Right lung (tissue), 5 donors: Measurements from ENCODE around the gene TMEM185A. TPM values are rescaled to one million over a fixed set of nuclear protein-coding genes. Genes with fewer than 3 reads are reported as not detected.
"Not testable (repeated sequence)": the region's sequence is repeated elsewhere in the genome, so short reads cannot be mapped to it uniquely, and the experiment has no call there.

Experiments used
- DNase-seq, 2 donors: peaks; one replicate each; pipeline ENCODE4 v3.0.0-alpha.2; 2013
- polyA plus RNA-seq, 5 donors: library from polyadenylated mRNA; unstranded; fragments of 120-200 nt; gene quantifications; one replicate each; pipeline versions ENCODE4 v1.2.1 to v1.2.3, GENCODE V29; 2013; ENCODE audit warnings: inconsistent platforms in 1 of 5, low replicate concordance in 1 of 5; ENCODE audit not compliant: insufficient read length in 5 of 5, insufficient read depth in 1 of 5

TMEM185A gene
- polyA plus RNA-seq, 5 donors, result 31.9 to 48.3 (median 39.9) TPM

DNA sequence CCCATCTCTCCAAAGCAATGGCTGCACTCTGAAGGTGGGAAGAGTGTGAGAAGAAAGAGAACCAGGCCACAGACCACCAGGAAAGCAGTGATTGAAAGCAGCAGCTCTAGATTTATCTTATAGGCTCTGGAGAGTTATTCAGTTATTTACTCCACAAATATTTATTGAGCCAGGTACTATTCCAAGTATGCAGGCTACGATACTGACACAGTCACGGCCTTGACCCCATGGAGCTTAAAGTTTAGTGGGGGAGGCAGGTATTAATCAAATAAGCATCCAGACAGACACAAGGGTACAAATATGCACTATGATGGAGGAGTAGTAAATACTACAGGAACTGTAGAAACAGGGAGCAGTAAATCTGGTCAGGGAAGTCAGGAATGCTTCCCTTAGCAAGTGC lies 2.8 kb downstream of the TMEM185A start:
- no peak for DNase-seq

DNA sequence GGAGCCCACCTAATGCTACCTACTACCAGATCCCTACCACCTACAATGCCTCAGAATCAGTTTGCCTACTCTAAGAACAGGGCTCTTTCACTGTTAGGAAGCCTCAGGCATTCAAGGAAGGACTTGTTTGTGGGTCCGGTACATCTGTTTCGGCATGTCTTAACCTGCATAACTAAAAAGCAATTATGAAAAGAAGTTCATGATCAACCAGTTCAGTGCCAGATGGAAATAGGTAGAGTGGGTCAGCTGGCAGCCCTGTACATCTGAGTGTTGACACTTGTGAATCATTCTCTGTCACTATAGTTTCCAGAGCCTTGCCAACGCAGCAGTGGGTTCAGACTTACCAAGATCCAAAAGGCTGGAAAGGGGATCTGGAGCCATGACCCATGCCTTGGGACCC lies 3.3 kb downstream of the TMEM185A start:
- no peak for DNase-seq

DNA sequence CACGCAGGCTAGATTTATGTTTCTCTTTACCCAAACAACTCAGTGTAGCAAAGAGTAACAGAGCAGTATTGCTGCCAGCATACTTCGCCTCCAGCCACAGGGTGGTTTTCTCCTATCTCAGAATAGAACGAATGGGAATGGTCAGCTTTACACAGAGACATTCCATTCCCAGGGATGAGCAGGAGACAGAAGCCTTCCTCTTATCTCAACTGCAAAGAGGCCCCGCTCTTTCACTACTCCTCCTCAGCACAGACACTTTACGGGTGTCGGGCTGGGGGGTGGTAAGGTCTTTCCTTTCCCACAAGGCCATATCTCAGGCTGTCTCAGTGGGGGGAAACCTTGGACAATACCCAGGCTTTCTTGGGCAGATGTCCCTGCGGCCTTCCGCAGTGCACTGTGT lies 4.8 kb downstream of the TMEM185A start:
- not testable (repeated sequence) for DNase-seq

DNA sequence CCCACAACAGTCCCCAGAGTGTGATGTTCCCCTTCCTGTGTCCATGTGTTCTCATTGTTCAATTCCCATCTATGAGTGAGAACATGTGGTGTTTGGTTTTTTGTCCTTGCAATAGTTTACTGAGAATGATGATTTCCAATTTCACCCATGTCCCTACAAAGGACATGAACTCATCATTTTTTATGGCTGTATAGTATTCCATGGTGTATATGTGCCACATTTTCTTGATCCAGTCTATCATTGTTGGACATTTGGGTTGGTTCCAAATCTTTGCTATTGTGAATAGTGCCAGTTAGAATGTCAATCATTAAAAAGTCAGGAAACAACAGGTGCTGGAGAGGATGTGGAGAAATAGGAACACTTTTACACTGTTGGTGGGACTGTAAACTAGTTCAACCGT lies 11.9 kb downstream of the TMEM185A start:
- DNase-seq, result not testable (repeated sequence)

DNA sequence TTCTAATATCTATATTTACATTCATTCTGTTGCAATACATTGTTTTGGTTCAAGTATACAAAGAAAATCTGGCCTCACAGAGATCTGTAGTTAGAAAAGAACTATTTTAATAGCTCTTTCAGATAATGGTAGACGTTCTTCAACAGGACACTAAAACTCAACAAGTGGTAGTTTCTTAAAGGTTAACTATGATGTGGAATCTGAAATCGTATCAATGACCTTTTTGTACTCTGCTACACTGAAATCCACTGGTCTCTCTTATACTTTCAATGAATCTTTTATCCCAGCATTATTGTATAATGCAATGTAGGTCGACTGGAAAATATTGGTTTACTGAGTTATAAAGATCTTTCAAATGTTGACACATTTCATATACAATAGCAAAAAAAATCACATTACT lies 12.7 kb downstream of the TMEM185A start:
- no peak for DNase-seq

DNA sequence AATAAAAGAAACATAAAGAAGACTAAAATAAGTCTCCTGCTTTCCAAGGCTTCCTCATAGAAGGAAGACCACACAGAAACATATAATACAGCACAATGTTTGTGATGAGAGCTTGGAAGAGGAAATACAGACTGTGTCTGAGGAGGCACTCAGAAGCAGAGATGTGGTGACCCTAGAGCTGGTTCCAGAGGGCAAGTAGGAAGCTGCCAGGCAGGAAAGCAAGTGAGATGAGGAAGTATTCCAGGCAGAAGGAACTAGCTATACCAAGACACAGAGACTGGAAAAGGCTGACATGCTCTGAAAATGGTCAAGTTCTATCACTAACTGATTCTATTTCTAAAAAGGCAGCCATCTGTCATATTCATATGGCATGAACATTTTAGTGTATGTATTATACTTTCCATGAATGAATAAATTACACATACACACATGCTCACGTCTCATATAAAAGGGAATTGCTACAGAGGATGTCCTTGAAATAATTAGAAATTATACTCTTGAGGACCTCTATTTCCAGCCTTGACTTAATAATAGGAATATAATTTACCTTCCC lies 19.9 kb downstream of the TMEM185A start:
- no peak for DNase-seq

DNA sequence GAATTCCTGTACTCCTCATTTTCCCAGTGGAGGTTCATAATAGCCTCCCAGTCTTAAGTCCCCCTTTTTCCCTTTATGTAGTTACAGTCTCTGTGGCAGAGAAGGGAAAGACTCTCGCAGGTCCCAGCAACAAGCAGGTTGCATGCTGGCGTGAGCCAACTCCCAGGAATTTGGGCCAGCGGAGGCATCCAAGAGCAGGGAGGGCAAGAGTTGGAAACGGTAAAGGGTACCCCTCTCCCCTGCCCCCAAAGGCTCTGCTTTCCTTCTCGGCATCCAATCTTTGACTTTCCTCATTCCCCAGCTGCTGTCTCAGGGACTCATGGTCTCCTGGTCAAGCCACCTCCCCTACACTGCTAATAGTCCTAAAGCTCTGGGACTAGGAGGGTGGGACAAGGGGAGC lies 21.1 kb downstream of the TMEM185A start:
- DNase-seq, result no peak

DNA sequence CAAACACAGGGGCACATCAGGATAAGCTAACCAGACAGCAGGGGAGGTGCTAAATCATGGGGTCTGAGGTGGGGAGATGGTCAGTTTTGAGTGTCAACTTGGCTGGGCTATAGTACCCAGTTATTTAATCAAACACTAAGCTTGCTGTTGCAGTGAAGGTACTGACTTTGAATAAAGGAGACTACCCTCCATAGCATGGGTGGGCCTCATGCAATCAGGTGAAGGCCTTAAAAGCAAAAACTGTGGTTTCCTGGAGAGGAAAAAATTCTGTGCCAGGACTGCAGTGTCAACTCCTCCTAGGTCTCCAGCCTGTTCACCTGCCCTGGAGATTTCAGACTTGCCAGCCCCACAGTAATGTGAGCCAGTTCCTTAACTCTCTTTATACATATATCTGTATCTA lies 23.9 kb downstream of the TMEM185A start:
- no peak for DNase-seq

DNA sequence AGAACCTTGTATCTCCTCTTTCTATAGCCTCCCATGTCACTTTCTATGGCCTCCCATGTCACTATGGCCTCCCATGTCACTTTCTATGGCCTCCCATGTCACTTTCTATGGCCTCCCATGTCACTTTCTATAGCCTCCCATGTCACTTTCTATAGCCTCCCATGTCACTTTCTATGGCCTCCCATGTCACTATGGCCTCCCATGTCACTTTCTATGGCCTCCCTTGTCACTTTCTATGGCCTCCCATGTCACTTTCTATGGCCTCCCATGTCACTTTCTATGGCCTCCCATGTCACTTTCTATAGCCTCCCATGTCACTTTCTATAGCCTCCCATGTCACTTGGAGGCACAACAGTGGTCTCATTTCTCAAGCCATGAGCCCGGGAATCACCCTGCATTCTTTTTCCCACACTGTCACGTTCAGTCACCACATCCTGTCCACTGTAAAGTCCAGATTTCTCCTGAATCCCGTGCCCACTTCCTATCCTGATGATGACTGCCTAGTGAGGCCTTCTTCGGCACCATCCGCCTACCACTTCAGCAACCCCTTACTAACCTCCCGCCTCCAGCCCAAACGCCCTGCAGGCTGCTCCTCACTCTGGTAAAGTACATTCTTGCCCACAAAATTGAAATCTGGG lies 26.2 kb downstream of the TMEM185A start:
- DNase-seq, result not testable (repeated sequence)

DNA sequence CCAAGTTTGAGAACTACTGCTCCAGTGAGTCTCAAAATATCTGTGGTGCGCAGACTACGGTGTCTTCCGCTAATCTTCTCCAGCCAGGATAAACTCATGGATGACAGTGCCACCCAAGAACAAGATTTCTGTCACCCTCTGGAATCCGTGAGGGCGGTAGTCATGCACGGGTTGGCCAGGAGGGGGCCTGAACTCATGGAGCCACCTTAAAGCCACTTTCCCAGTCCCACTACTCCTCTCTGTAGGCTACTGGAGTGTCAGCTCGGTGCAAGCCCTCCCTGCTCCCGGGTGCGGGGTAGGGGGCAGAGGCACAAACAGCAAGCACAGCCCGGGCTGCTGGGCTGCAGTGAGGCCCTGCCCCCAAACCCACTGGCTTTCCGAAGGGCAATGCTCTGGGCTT lies 33.0 kb downstream of the TMEM185A start:
- not testable (repeated sequence) for DNase-seq

DNA sequence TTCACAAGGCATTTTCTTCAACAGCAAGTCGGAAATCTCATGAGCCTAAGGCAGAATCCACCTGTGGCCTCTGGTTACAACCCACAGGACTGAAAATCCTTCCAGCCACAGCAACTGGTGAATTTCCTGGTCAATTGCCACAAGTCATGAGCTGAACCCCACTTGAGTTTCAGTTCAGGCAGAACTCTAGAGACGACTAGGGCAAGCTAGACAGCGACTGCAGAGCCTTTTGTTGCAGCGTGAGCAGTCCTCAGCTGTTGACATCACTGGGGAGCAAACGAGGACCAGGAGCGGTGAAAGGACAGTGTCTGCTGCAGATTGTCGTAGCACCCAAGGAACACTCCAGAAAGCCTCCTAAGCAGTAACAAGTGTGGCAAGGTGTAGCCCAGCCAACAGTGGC lies 35.6 kb downstream of the TMEM185A start:
- DNase-seq, result not testable (repeated sequence)

DNA sequence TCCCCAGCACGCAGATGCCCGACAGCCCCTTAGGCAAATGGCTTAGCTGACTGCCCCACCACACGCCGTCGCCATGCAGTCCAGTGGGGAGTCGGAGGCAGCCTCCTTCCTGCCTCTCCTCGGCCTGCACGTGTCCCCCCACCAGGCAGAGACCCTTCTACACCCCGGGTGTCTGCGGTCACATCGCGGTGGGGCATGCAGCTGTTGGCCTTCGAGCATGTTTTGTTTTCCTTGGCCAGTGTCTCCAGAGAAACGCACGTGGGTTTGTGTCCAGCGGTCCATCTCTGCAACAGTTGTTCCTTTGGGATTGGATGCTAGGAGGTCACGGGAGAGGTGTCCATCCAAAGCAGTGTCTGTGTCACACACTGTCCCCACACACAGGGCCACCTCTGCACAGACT lies 36.4 kb downstream of the TMEM185A start, which contains the start of gene HSFX2:
HSFX2 (minus strand) TSS at position 101 of the 400 bp plus-strand sequence. CDS start 614 bp downstream, outside the sequence.
- DNase-seq, result not testable (repeated sequence)

DNA sequence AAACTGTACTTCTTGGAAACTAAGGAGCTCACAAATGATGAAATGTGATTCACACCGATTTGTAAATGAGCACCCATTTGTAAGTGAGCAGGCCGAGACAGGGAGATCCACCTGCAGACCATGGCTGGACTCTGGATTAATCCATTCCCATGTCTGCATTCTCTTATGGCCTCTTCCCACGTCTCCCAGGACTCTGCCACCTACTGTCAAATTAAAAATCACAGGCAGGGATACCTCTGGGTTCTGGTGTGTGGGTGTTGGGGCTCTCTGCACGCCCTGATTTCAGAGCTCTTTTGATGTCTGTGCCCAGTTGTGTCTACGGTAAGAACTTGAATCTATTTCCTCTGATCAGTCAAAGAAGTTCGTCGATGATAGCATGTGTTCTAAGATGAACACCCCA lies 40.6 kb downstream of the TMEM185A start:
- not testable (repeated sequence) for DNase-seq

DNA sequence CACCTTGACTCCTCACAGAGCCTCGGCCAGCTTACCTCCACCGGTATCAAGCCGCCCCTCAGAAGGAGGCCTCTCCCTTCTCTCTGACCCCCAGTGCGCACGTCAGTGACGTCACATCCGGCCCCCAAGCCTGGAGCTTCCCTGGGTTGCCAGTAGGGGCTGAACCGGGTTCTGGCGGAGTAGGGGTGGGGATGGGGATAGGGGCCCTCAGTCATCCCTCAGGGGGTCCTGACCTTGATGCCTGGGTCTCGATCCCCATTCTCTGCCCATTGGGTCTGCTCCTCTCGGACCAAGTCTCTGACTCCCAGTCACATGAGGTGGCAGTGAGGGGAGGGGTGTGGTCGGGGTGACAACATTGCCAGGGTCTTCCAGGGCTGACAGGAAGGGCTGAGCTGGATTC lies 44.2 kb downstream of the TMEM185A start, which contains the start of gene MAGEA9B:
MAGEA9B (minus strand) TSS at position 101 of the 400 bp plus-strand sequence. CDS start 4,280 bp downstream, outside the sequence.
- DNase-seq, result not testable (repeated sequence)

DNA sequence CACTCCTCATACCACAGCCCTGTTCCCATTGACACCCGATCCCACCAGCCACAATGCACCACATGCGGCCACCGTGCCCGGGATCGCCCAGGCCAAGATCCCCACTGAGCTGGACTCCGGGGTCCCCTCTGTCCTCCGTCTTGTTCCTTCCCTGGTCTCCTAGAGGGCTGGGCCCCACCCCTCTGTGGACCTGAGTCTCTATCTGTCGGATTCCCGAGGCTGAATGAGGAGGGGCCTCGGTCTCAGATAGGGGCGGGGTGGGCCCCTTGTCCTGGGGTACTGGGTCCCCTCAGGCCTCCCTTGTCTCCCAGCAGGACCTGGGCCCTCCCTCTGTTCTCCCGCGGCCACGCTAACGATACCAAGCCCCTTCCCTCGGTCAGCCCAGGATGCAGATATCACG lies 46.0 kb downstream of the TMEM185A start:
- DNase-seq, result not testable (repeated sequence)

DNA sequence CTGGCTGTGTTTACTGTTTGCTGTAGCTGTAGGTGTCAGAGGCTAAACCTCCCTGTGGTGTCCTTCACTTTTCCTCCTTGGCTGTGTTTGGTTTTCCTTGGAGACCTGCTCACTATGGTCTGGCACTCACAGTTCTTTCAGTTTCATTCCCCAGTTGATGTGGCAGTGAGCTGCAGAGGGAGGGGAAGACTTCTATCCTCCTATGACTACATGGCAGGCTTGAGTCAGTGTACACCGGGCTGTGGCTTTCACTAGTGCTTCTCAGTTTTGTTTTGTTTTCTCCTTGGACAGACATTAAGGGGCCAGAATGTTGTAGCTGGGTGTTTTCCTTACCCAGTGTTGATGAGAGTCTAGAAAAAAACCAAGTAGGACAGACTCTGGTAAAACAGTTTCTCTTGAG lies 58.1 kb downstream of the TMEM185A start:
- DNase-seq, result not testable (repeated sequence)

DNA sequence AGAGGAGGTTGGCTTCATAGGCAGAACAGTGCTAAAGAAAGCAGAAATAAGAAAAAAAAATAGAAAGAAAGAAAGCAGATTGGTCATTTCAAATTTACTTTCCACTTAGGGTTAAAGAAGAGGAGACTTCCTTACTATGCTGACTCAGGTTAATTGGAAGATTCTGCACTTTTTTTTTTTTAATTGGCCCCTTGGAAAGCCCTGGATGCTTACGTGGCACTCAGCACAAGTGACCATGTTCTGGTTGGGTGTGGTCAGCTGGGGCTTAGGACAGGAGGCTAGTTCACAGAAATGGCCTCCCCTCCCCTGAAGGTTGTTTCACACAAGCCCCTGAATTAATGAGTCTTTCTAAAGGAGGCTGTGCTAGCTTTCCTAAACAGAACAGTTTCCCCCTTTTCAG lies 58.8 kb downstream of the TMEM185A start:
- no peak for DNase-seq

DNA sequence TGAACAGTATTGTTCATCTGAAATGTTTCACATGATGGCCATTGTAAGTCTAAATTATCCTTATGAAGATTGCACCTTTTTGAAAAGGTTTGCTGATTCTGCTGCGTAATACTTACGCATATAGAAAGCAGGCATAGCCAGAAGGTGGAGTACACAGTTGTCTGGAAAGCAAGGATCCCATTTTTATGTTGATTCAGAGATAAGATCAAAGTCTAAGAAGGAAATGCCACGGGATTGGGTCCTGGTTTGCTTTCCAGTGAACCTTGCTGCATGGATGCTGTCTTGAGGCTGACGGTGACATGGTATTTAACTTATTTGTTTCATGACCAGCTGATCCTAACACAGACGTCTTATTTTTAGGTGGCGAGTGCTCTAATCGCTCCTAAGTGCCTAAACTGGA lies 59.8 kb downstream of the TMEM185A start:
- DNase-seq, result no peak

DNA sequence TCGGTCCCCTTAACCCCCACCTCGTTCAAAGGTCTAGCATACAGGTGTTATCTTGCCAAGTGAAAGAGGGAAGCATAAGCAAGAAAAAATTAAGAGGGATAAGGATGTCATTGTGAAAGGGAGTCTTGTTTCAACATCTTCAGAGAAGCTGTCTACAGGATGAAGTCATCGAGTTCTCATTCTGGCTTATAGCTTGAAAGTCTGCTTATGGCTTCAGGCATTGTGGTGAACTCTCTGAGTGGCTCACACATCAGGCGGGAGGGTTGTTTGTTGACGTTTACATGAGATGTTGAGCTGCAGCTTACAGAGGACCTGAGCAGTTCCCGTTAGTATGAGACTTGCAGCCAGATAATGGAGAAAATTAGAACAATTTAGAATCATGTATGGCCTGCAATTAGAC lies 60.9 kb downstream of the TMEM185A start:
- DNase-seq, result no peak

DNA sequence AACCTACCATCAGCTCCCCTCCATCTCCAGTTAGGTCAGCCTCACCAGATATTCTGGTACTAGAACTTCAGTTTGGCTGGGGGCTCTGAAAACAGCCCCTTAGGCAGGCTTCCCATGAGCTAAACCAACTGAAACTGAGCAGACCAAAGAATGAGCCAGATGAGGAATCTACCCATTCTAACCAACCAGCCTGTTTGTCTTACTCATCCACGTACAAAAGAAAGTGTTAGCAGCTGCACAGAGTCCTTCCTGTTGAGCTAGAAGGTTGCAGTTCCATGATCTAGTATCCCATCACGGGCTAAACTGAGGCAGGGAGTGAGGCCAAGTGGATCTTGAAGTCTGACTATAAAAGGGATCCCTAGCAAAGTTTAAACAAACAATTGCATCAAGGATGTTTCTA lies 61.8 kb downstream of the TMEM185A start:
- no peak for DNase-seq

DNA sequence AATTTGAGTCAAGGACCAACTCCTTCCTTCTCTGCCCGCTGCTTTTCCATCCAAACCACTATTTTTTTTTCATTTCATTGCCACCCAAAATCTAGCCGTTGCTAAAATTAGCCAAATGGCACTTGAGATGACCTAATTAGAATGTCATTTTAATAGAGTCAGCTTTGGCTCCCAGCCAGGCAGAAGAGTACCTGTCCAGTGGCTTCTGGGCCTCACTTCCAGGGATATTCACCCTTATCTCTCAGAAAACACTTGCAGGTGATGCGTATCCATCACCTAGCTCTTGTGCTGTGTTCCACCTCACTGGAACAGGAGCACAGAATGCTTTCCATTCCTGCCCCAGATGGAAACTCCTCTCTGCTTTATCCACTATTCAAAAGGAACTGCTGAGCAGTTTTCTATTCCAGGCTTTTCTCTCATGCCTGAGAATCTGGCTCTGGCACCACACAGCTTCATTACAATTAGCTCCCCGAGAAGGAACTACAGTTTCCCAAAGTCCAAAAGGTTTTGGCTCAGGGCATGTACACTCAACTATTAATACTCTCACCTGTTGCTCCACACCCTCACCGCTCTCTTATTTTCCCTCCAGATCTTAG lies 62.8 kb downstream of the TMEM185A start:
- no peak for DNase-seq

DNA sequence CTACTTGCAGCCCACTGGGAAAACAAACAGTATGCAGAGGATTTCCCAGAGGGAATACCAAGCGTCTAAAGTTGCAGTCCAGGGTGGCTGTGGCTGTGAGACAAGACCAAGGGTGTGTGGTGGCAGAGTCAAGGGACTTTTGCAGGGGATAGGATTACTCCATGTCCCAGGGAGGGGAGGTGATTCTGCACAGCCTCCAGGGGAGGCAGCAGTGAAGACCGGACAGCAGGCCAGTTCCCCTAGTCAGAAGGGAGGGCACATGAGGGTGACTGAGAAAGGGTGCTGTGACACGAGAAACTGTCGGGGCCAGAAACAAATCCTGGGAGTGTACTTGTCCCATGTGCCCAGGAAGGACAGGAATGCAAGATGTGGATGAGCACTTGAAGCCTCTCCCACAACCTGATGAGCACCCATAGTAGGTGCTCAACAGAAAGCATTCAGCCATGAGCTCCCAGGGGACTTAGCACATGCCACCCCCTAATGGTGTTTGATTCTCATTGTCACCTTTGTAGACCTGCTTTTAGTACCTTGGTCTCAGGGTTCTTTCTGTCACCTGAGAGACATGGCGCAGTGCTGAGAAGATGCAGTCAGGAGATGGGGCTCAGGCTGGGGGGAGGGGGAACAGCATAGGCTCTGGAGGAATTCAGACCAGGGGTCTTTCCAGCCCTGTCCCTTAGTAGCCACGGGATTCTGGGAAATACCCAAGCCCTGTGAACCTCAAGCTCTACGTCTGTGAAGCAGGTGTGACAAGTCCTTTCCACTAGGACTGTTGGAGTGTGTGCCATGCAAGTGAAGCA lies 63.8 kb downstream of the TMEM185A start:
- no peak for DNase-seq
